Liver (tissue), 9 donors: ENCODE measurements around the gene DMD. TPM values are rescaled to one million over a fixed set of nuclear protein-coding genes. Genes with fewer than 3 reads are reported as not detected.

ENCODE experiments used
- DNase-seq: peaks from one replicate; pipeline ENCODE4 v3.0.0-alpha.2; 2017; ENCODE audit warnings: low spot score
- H3K27ac ChIP-seq, 2 donors: one replicate each; pipeline ENCODE4 v1.7.0; 2013; ENCODE audit warnings: inconsistent platforms in 2 of 2, low read length in 2 of 2, control low read depth in 1 of 2, low read depth in 1 of 2, mild to moderate bottlenecking in 1 of 2
- H3K27me3 ChIP-seq, 4 donors: one replicate each; pipeline versions ENCODE4 v1.6.1 to v1.7.0; 2013; ENCODE audit warnings: low read length in 3 of 4, inconsistent platforms in 1 of 4, mild to moderate bottlenecking in 1 of 4, moderate library complexity in 1 of 4; ENCODE audit not compliant: control insufficient read depth in 4 of 4, insufficient read depth in 4 of 4
- H3K36me3 ChIP-seq, 4 donors: one replicate each; pipeline versions ENCODE4 v1.6.1 to v1.7.0; 2013; ENCODE audit warnings: low read length in 3 of 4, mild to moderate bottlenecking in 3 of 4, low read depth in 1 of 4, moderate library complexity in 1 of 4; ENCODE audit not compliant: control insufficient read depth in 4 of 4, insufficient read depth in 3 of 4
- H3K4me1 ChIP-seq, 4 donors: one replicate each; pipeline versions ENCODE4 v1.6.1 to v1.7.0; 2013; ENCODE audit warnings: low read length in 3 of 4, mild to moderate bottlenecking in 3 of 4, moderate library complexity in 1 of 4; ENCODE audit not compliant: control insufficient read depth in 4 of 4, insufficient read depth in 4 of 4
- H3K4me3 ChIP-seq, 3 donors: one replicate each; pipeline versions ENCODE4 v1.6.1 to v1.7.0; 2013; ENCODE audit warnings: low read length in 3 of 3, control low read depth in 1 of 3, low read depth in 1 of 3, mild to moderate bottlenecking in 1 of 3
- H3K9ac ChIP-seq, 2 donors: one replicate each; pipeline ENCODE4 v1.7.0; 2013; ENCODE audit warnings: low read length in 2 of 2, mild to moderate bottlenecking in 2 of 2, moderate library complexity in 2 of 2, control low read depth in 1 of 2, low read depth in 1 of 2
- H3K9me3 ChIP-seq, 4 donors: one replicate each; pipeline versions ENCODE4 v1.6.1 to v1.7.0; 2013; ENCODE audit warnings: low read length in 3 of 4; ENCODE audit not compliant: control insufficient read depth in 4 of 4
- ATF3 ChIP-seq: IDR thresholded peaks from 2 replicates; pipeline ENCODE4 v1.6.1; 2016; ENCODE audit warnings: antibody characterized with exemption
- CTCF ChIP-seq: fragments of 150-350 bp; IDR thresholded peaks from 2 replicates; pipeline ENCODE4 v1.5.1; 2017; ENCODE audit warnings: improper control_type of control experiment, low read depth, low read length; ENCODE audit not compliant: missing input control
- EGR1 ChIP-seq, 2 donors: IDR thresholded peaks; 2 replicates each; pipeline ENCODE4 v1.6.1; 2016 to 2018; ENCODE audit warnings: antibody characterized with exemption in 2 of 2, low read depth in 2 of 2
- FOXA1 ChIP-seq: IDR thresholded peaks from 2 replicates; pipeline ENCODE4 v1.6.1; 2016; ENCODE audit warnings: antibody characterized with exemption
- FOXA2 ChIP-seq: IDR thresholded peaks from 2 replicates; pipeline ENCODE4 v1.6.1; 2016; ENCODE audit warnings: antibody characterized with exemption
- GABPA ChIP-seq, 2 donors: IDR thresholded peaks in 1 of 2; conservative IDR thresholded peaks in 1 of 2; 2 replicates each; pipeline ENCODE4 v1.6.1; 2016; ENCODE audit warnings: antibody characterized with exemption in 2 of 2, mild to moderate bottlenecking in 1 of 2, moderate library complexity in 1 of 2
- HNF4A ChIP-seq, 2 donors: conservative IDR thresholded peaks; 2 replicates each; pipeline ENCODE4 v1.6.1; 2016; ENCODE audit warnings: antibody characterized with exemption in 2 of 2, mild to moderate bottlenecking in 2 of 2
- HNF4G ChIP-seq: IDR thresholded peaks from 2 replicates; pipeline ENCODE4 v1.6.1; 2016; ENCODE audit warnings: antibody characterized with exemption
- JUND ChIP-seq, 2 donors: IDR thresholded peaks; 2 replicates each; pipeline ENCODE4 v1.6.1; 2016; ENCODE audit warnings: antibody characterized with exemption in 2 of 2
- MAX ChIP-seq: IDR thresholded peaks from 2 replicates; pipeline ENCODE4 v1.6.1; 2016; ENCODE audit warnings: antibody characterized with exemption
- NR2F2 ChIP-seq: IDR thresholded peaks from 2 replicates; pipeline ENCODE4 v1.6.1; 2016; ENCODE audit warnings: antibody characterized with exemption
- REST ChIP-seq: IDR thresholded peaks from 2 replicates; pipeline ENCODE4 v1.6.1; 2016; ENCODE audit warnings: antibody characterized with exemption, mild to moderate bottlenecking
- RXRA ChIP-seq, 2 donors: IDR thresholded peaks; 2 replicates each; pipeline ENCODE4 v1.6.1; 2017 to 2018; ENCODE audit warnings: antibody characterized with exemption in 2 of 2, mild to moderate bottlenecking in 1 of 2
- SP1 ChIP-seq: IDR thresholded peaks from 2 replicates; pipeline ENCODE4 v1.6.1; 2018; ENCODE audit warnings: antibody characterized with exemption, mild to moderate bottlenecking
- TAF1 ChIP-seq: conservative IDR thresholded peaks from 2 replicates; pipeline ENCODE4 v1.6.1; 2016; ENCODE audit warnings: antibody characterized with exemption, mild to moderate bottlenecking
- YY1 ChIP-seq: IDR thresholded peaks from 2 replicates; pipeline ENCODE4 v1.6.1; 2016; ENCODE audit warnings: antibody characterized with exemption, mild to moderate bottlenecking
- ZBTB33 ChIP-seq: IDR thresholded peaks from 2 replicates; pipeline ENCODE4 v1.6.1; 2016; ENCODE audit warnings: antibody characterized with exemption
- WGBS: extraction: QIAGEN DNeasy Blood & Tissue Kit; methylation state at CpG from one replicate; pipeline ENCODE4 v1.1.7; 2013; 5-methylcytosine and 5-hydroxymethylcytosine counted together
- polyA plus RNA-seq, 2 donors: library from polyadenylated mRNA; stranded (reverse) in 1 of 2; unstranded in 1 of 2; fragments of 200-250 nt in 1 of 2; fragments of >200 nt in 1 of 2; fragmentation: Nextera tagmentation in 1 of 2; extraction: Ambion mirVana in 1 of 2; gene quantifications; one replicate each; pipeline versions ENCODE4 v1.2.1 to v1.2.3, GENCODE V29; 2013 to 2015
- total RNA-seq, 2 donors: library from RNA; depleted of rRNA; stranded (reverse); fragments of >200 nt; gene quantifications; one replicate each; pipeline ENCODE4 v1.2.3, GENCODE V29; 2014
- donor health status: healthy.
- donor health status: healthy.
- donor health status: healthy.
- donor health status: healthy.
- donor health status: healthy.

DMD gene
- total and polyA plus RNA-seq, 4 donors, result 14.6 to 61.9 (median 23.9) TPM

GRCh38 chrX:31233941-31234496, 1977.3 kb downstream of the DMD start:
- TF ChIP-seq RXRA (IDR thresholded peaks at IDR 0.05) (no peak), HNF4G (no peak), EGR1 (IDR thresholded peaks at IDR 0.05; ENCODE audit: low read depth in 2 of 2) (no peak), HNF4A (conservative IDR thresholded peaks at IDR 0.05) (no peak), REST (no peak), GABPA (IDR thresholded peaks at IDR 0.05 in 1 of 2, conservative IDR thresholded peaks at IDR 0.05 in 1 of 2) (no peak), SP1 (no peak), YY1 (no peak), FOXA2 (no peak), ZBTB33 (no peak), JUND (IDR thresholded peaks at IDR 0.05) (no peak), ATF3 (no peak), TAF1 (no peak)
- 60% methylated on average over 4 of the region's 4 CpGs for WGBS
- Histone ChIP-seq H3K9ac (no peak overlapping the region), H3K36me3 (no peaks in the 10 kb centered on the region), H3K9me3 (no peaks in the 10 kb centered on the region), H3K27me3 (peaks cover 0 to 1% (median 0%) of the 10 kb centered on the region in 4 donors), H3K4me1 (no peaks in the 10 kb centered on the region), H3K27ac (no peak overlapping the region), H3K4me3 (no peak overlapping the region)
- DNase-seq, result no peak

GRCh38 chrX:31232506-31232905, 1978.8 kb downstream of the DMD start:
- Histone ChIP-seq H3K9me3 (no peaks in the 10 kb centered on the region), H3K36me3 (no peaks in the 10 kb centered on the region), H3K27ac (no peak overlapping the region), H3K27me3 (peaks cover 0 to 1% (median 0%) of the 10 kb centered on the region in 4 donors), H3K9ac (no peak overlapping the region), H3K4me1 (no peaks in the 10 kb centered on the region), H3K4me3 (no peak overlapping the region)
- no peak for DNase-seq
- TF ChIP-seq REST (no peak), HNF4G (no peak), MAX (no peak), CTCF (no peak), NR2F2 (no peak), FOXA1 (no peak), HNF4A (conservative IDR thresholded peaks at IDR 0.05) (no peak), SP1 (no peak), FOXA2 (no peak), EGR1 (IDR thresholded peaks at IDR 0.05; ENCODE audit: low read depth in 2 of 2) (no peak), JUND (IDR thresholded peaks at IDR 0.05) (no peak), ZBTB33 (no peak)
- WGBS, result 86% methylated on average over 3 of the region's 3 CpGs
